ENCODE results near the gene SNX7. TPM values are rescaled to one million over a fixed set of nuclear protein-coding genes. Genes with fewer than 3 reads are reported as not detected.
A peak's percentile ranks its signal among the peaks of the same experiment; 100 is the strongest.

The SNX7 gene, protein sequence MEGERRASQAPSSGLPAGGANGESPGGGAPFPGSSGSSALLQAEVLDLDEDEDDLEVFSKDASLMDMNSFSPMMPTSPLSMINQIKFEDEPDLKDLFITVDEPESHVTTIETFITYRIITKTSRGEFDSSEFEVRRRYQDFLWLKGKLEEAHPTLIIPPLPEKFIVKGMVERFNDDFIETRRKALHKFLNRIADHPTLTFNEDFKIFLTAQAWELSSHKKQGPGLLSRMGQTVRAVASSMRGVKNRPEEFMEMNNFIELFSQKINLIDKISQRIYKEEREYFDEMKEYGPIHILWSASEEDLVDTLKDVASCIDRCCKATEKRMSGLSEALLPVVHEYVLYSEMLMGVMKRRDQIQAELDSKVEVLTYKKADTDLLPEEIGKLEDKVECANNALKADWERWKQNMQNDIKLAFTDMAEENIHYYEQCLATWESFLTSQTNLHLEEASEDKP
- not detected in 2 replicates for total RNA-seq
- 0.68 TPM for total RNA-seq (2013)
- polyA plus RNA-seq = 1.1 TPM in 1 of 2 replicates, not detected in the other
- polyA minus RNA-seq = 1.00 TPM in 1 of 2 replicates, not detected in the other

DNA sequence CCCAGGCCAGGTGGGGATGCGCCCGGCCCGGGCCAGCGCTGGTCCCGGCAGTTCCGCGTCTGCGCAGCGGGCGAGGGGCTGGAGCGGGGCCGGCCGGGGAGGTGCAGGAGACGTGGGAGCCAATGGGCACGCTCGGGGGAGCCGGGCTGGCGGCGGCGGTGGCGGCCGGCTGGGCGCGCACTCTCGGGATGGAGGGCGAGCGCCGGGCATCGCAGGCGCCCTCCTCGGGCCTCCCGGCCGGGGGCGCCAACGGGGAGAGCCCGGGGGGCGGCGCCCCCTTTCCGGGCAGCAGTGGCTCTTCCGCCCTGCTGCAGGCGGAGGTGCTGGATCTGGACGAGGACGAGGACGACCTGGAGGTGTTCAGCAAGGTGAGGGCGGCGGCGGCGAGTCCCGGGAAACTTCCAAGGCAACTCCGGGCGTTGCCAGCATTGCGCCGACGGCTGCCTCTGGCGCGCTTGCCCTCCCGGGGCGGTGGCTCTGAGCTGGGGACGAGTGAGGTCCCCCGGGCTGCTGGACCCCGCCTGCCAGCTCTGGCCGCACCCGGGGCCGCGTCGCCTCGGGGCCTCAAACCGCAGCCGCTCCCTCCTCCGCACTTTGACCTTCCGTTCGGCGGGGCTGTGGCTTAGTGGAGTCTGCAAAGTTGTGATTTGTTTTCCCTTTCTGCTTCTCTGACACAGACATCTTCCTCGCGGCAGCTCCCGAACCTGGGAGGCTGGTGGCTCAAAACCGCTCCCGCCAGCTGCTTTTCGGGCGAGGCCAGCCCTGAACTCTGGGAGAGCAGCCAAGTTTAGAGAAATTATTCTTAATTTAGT is at the start of gene SNX7:
Gene SNX7 (plus strand): TSS at position 178 of the 812 bp plus-strand sequence. CDS start 11 bp downstream, at position 189.
- Histone ChIP-seq H2AFZ (ENCODE audit: insufficient read depth, low read depth, low read length, poor library complexity, severe bottlenecking) (peak within 1 kb of the TSS; percentile 78), H3K36me3 (replicated peaks in 1 of 2; ENCODE audit: control extremely low read depth in 1 of 2, control insufficient read depth in 1 of 2, extremely low read depth in 1 of 2, insufficient read depth in 2 of 2, low read length in 1 of 2) (no peaks in the 10 kb centered on the region), H3K27ac (ENCODE audit: low read length in 2 of 2) (peak within 1 kb of the TSS in 1 of 2 donors; percentile 34), H3K79me2 (ENCODE audit: control insufficient read depth, insufficient read depth, low read length) (no peaks in the 10 kb centered on the region), H3K9ac (ENCODE audit: low read length) (peak within 1 kb of the TSS; percentile 52), H3K9me3 (ENCODE audit: control extremely low read depth in 1 of 3, control insufficient read depth in 2 of 3, insufficient read depth in 1 of 3, low read length in 2 of 3) (no peaks in the 10 kb centered on the region), H3K4me1 (ENCODE audit: control insufficient read depth in 2 of 2, insufficient read depth in 2 of 2, low read length in 2 of 2) (peaks cover 8% of the 10 kb centered on the region in 2 donors), H3K27me3 (replicated peaks in 1 of 4; ENCODE audit: control extremely low read depth in 1 of 4, control insufficient read depth in 3 of 4, insufficient read depth in 4 of 4, low read length in 3 of 4) (peaks cover 0 to 30% (median 11%) of the 10 kb centered on the region in 4 experiments), H4K20me1 (ENCODE audit: control insufficient read depth, insufficient read depth, low read length, poor library complexity, severe bottlenecking) (no peaks in the 10 kb centered on the region), H3K4me3 (ENCODE audit: control extremely low read depth in 1 of 5, extremely low read depth in 1 of 5, insufficient read depth in 1 of 5, low read depth in 2 of 5, low read length in 4 of 5) (peak within 1 kb of the TSS in 3 of 5 experiments; percentile 44 to 59 (median 52)), H3K4me2 (replicated peaks; ENCODE audit: low read depth, low read length, poor library complexity, severe bottlenecking) (peak within 1 kb of the TSS; percentile 73)
- peaks cover 15% of the 10 kb centered on the region for H3K4me1 Mint-ChIP-seq
- H3K27ac Mint-ChIP-seq = no peak within 1 kb of the TSS
- peak within 1 kb of the TSS; percentile 74 for H3K4me3 Mint-ChIP-seq
- H3K9me3 Mint-ChIP-seq (ENCODE audit: insufficient read depth) = no peaks in the 10 kb centered on the region
- TF ChIP-seq EZH2 (IDR thresholded peaks at IDR 0.05; ENCODE audit: borderline replicate concordance, insufficient read depth, low read depth, low read length, poor library complexity, severe bottlenecking) = no peak
- TF ChIP-seq, protein P1, sequence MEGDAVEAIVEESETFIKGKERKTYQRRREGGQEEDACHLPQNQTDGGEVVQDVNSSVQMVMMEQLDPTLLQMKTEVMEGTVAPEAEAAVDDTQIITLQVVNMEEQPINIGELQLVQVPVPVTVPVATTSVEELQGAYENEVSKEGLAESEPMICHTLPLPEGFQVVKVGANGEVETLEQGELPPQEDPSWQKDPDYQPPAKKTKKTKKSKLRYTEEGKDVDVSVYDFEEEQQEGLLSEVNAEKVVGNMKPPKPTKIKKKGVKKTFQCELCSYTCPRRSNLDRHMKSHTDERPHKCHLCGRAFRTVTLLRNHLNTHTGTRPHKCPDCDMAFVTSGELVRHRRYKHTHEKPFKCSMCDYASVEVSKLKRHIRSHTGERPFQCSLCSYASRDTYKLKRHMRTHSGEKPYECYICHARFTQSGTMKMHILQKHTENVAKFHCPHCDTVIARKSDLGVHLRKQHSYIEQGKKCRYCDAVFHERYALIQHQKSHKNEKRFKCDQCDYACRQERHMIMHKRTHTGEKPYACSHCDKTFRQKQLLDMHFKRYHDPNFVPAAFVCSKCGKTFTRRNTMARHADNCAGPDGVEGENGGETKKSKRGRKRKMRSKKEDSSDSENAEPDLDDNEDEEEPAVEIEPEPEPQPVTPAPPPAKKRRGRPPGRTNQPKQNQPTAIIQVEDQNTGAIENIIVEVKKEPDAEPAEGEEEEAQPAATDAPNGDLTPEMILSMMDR (IDR thresholded peaks at IDR 0.05) = no peak
- DNase-seq (no peak), ATAC-seq (ENCODE audit: low read depth) (no peak)
- ChIA-PET CTCF (no interaction called here), POLR2A (no interaction called here)
- 2% methylated on average over 80 of the region's 80 CpGs for WGBS (ENCODE audit: insufficient coverage)
- intact Hi-C loops (cut with micrococcal nuclease) = no loop called here
- peaks cover 41% of the 10 kb centered on the region for H3K27me3 Mint-ChIP-seq
